Neural progenitor cell (in vitro differentiated cells): ENCODE data around the gene SMC2.

Source experiments
- CTCF ChIP-seq: fragments of 200-600 bp; sonication (generic); IDR thresholded peaks from 2 replicates; pipeline ENCODE4 v1.5.1; 2017; ENCODE audit warnings: antibody characterized with exemption, mild to moderate bottlenecking
- EZH2 ChIP-seq: fragments of 200-600 bp; sonication (generic); IDR thresholded peaks from 2 replicates; pipeline ENCODE4 v1.6.1; 2017; ENCODE audit warnings: antibody characterized with exemption, mild to moderate bottlenecking, moderate library complexity
- EZH2phosphoT487 ChIP-seq: fragments of 200-600 bp; sonication (generic); IDR thresholded peaks from 2 replicates; pipeline ENCODE4 v1.6.1; 2017; ENCODE audit warnings: antibody characterized with exemption

GRCh38 chr9:104118916-104119315, 24.8 kb downstream of the SMC2 start:
- no peak for TF ChIP-seq EZH2
- TF ChIP-seq CTCF: no peak
- TF ChIP-seq EZH2phosphoT487: no peak
